CD14-positive monocyte (primary cell): ENCODE measurements around the gene IRS1. TPM values are rescaled to one million over a fixed set of nuclear protein-coding genes. Genes with fewer than 3 reads are reported as not detected.

Source experiments
- DNase-seq, 3 donors: peaks; one replicate each; pipeline ENCODE4 v3.0.0-alpha.2; 2011 to 2022
- H2AFZ ChIP-seq: 2 replicates; pipeline ENCODE4 v1.6.0; 2012; ENCODE audit warnings: mild to moderate bottlenecking, low read depth, low read length, inconsistent platforms; ENCODE audit not compliant: insufficient read depth, poor library complexity, severe bottlenecking
- H3K27ac ChIP-seq, 2 donors: 1 replicate in 1 of 2; 2 replicates in 1 of 2; pipeline ENCODE4 v1.5.1; 2012 to 2013; ENCODE audit warnings: low read length in 2 of 2, control low read depth in 1 of 2, inconsistent platforms in 1 of 2, low read depth in 1 of 2, mild to moderate bottlenecking in 1 of 2
- H3K27me3 ChIP-seq, 2 donors: one replicate each; pipeline versions ENCODE4 v1.6.0 to v1.6.1; 2011 to 2013; ENCODE audit warnings: low read length in 2 of 2; ENCODE audit not compliant: control insufficient read depth in 2 of 2, insufficient read depth in 2 of 2
- H3K36me3 ChIP-seq, 2 donors: replicated peaks in 1 of 2; 1 replicate in 1 of 2; 2 replicates in 1 of 2; pipeline versions ENCODE4 v1.5.1 to v1.6.1; 2012 to 2013; ENCODE audit warnings: low read length in 2 of 2, control low read depth in 1 of 2, inconsistent platforms in 1 of 2, mild to moderate bottlenecking in 1 of 2; ENCODE audit not compliant: insufficient read depth in 2 of 2, control insufficient read depth in 1 of 2
- H3K4me1 ChIP-seq, 2 donors: 1 replicate in 1 of 2; 2 replicates in 1 of 2; pipeline versions ENCODE4 v1.5.1 to v1.6.1; 2012 to 2013; ENCODE audit warnings: low read length in 2 of 2, control low read depth in 1 of 2, inconsistent platforms in 1 of 2, mild to moderate bottlenecking in 1 of 2, moderate library complexity in 1 of 2; ENCODE audit not compliant: insufficient read depth in 2 of 2, control insufficient read depth in 1 of 2
- H3K4me2 ChIP-seq: replicated peaks from 2 replicates; pipeline ENCODE3; 2012; ENCODE audit warnings: low read length, moderate library complexity, mild to moderate bottlenecking; ENCODE audit not compliant: poor library complexity, severe bottlenecking; ENCODE audit errors: extremely low read depth
- H3K4me3 ChIP-seq, 3 experiments: fragments of 200-600 bp in 1 of 3; sonication (generic) in 1 of 3; replicated peaks in 1 of 3; 1 replicate in 2 of 3; 2 replicates in 1 of 3; pipeline ENCODE4 v1.5.1; 2011 to 2013; ENCODE audit warnings: low read length in 3 of 3, mild to moderate bottlenecking in 3 of 3, control low read depth in 2 of 3, low read depth in 2 of 3, inconsistent platforms in 1 of 3, moderate library complexity in 1 of 3
- H3K79me2 ChIP-seq: 2 replicates; pipeline ENCODE4 v1.6.0; 2012; ENCODE audit warnings: mild to moderate bottlenecking, control low read depth, inconsistent platforms, low read length, moderate library complexity; ENCODE audit not compliant: insufficient read depth
- H3K9ac ChIP-seq: 2 replicates; pipeline ENCODE4 v1.6.0; 2017; ENCODE audit warnings: low read length, mild to moderate bottlenecking; ENCODE audit not compliant: insufficient read depth, poor library complexity, severe bottlenecking
- H3K9me3 ChIP-seq, 2 donors: replicated peaks in 1 of 2; 1 replicate in 1 of 2; 2 replicates in 1 of 2; pipeline versions ENCODE4 v1.5.1 to v1.6.1; 2012 to 2013; ENCODE audit warnings: low read length in 2 of 2, control low read depth in 1 of 2; ENCODE audit not compliant: control insufficient read depth in 1 of 2, insufficient read depth in 1 of 2
- H4K20me1 ChIP-seq: 2 replicates; pipeline ENCODE4 v1.6.0; 2012; ENCODE audit warnings: mild to moderate bottlenecking, low read length, control low read depth, moderate library complexity; ENCODE audit not compliant: insufficient read depth
- H3K27ac Mint-ChIP-seq, 7 donors: one replicate each; pipeline ENCODE4 v1.8.0; 2020; ENCODE audit warnings: mild to moderate bottlenecking in 7 of 7, mixed read lengths in 7 of 7, moderate library complexity in 6 of 7, inconsistent platforms in 2 of 7
- H3K27me3 Mint-ChIP-seq, 3 donors: one replicate each; pipeline ENCODE4 v1.8.0; 2021 to 2022; ENCODE audit warnings: low read depth in 3 of 3, mild to moderate bottlenecking in 3 of 3, mixed read lengths in 3 of 3, moderate library complexity in 3 of 3, inconsistent platforms in 1 of 3
- H3K36me3 Mint-ChIP-seq, 2 donors: one replicate each; pipeline ENCODE4 v1.8.0; 2020; ENCODE audit warnings: mixed read lengths in 2 of 2, inconsistent platforms in 1 of 2, mild to moderate bottlenecking in 1 of 2
- H3K4me1 Mint-ChIP-seq: one replicate; pipeline ENCODE4 v1.8.0; 2020; ENCODE audit warnings: mild to moderate bottlenecking, mixed read lengths
- H3K4me3 Mint-ChIP-seq, 2 donors: one replicate each; pipeline ENCODE4 v1.8.0; 2020; ENCODE audit warnings: mild to moderate bottlenecking in 2 of 2, mixed read lengths in 2 of 2, moderate library complexity in 1 of 2
- H3K9me3 Mint-ChIP-seq, 7 donors: one replicate each; pipeline ENCODE4 v1.8.0; 2020 to 2022; ENCODE audit warnings: mixed read lengths in 7 of 7, mild to moderate bottlenecking in 6 of 7, moderate library complexity in 6 of 7, inconsistent platforms in 2 of 7
- CTCF ChIP-seq: fragments of 200-600 bp; IDR thresholded peaks from one replicate; pipeline ENCODE4 v1.8.0; 2022; ENCODE audit warnings: antibody characterized with exemption, mild to moderate bottlenecking
- WGBS: methylation state at CpG from one replicate; pipeline ENCODE4 v1.1.5; 2013; ENCODE audit warnings: missing lambda C conversion rate; ENCODE audit not compliant: insufficient coverage; 5-methylcytosine and 5-hydroxymethylcytosine counted together
- intact Hi-C, 2 donors: fragments of 100-400 bp; cut with micrococcal nuclease; formaldehyde crosslinking; loops; one replicate each; pipeline versions ENCODE4 v1.15.0 to v1.15.1; 2023
- polyA plus RNA-seq, 3 donors: library from polyadenylated mRNA; depleted of rRNA in 1 of 3; unstranded in 2 of 3; stranded (reverse) in 1 of 3; fragments of 300-500 nt in 2 of 3; fragments of >200 nt in 1 of 3; fragmentation: Illumina TruSeq in 2 of 3; gene quantifications; 1 replicate in 2 of 3; 2 replicates in 1 of 3; pipeline ENCODE4 v1.2.3, GENCODE V29; 2012 to 2021

The IRS1 gene
- polyA plus RNA-seq, 3 donors = 0.10 to 0.19 TPM; not detected in 1

GRCh38 chr2:226773291-226773690, 26.3 kb downstream of the IRS1 start:
- DNase-seq = no peak
- Histone ChIP-seq H3K79me2 (no peaks in the 10 kb centered on the region), H3K4me1 (peaks cover 9 to 10% of the 10 kb centered on the region in 2 donors), H4K20me1 (no peaks in the 10 kb centered on the region), H3K9me3 (no peaks in the 10 kb centered on the region), H3K9ac (no peak overlapping the region), H3K36me3 (no peaks in the 10 kb centered on the region), H3K27me3 (peaks cover 0 to 5% of the 10 kb centered on the region in 2 donors), H2AFZ (no peak overlapping the region), H3K4me3 (no peak overlapping the region), H3K27ac (no peak overlapping the region), H3K4me2 (no peak overlapping the region)
- Mint-ChIP-seq H3K36me3 (no peaks in the 10 kb centered on the region), H3K9me3 (peaks cover 3 to 11% (median 7%) of the 10 kb centered on the region in 7 donors), H3K4me3 (no peak overlapping the region), H3K27me3 (peaks cover 7 to 9% (median 7%) of the 10 kb centered on the region in 3 donors), H3K4me1 (peaks cover 11% of the 10 kb centered on the region), H3K27ac (no peak overlapping the region)
- intact Hi-C loops = no loop called here
- TF ChIP-seq CTCF = no peak
- WGBS = no CpG with 5 or more reads among the region's 2 CpGs

- H3K4me3 ChIP-seq = no peak overlapping the region
- peaks cover 7 to 9% (median 7%) of the 10 kb centered on the region in 3 donors for H3K27me3 Mint-ChIP-seq
- no peaks in the 10 kb centered on the region for H3K36me3 Mint-ChIP-seq
Observed at GRCh38 chr2:226772389-226773179, 27.0 kb downstream of the IRS1 start.

More at GRCh38 chr2:226772389-226773179, 27.0 kb downstream of the IRS1 start:
- H3K36me3 ChIP-seq = no peaks in the 10 kb centered on the region
- Mint-ChIP-seq H3K27ac (no peak overlapping the region), H3K9me3 (peaks cover 5 to 13% (median 7%) of the 10 kb centered on the region in 7 donors), H3K4me1 (peaks cover 11% of the 10 kb centered on the region), H3K4me3 (no peak overlapping the region)
- peaks cover 3 to 5% of the 10 kb centered on the region in 2 donors for H3K27me3 ChIP-seq
- H3K27ac ChIP-seq = no peak overlapping the region
- H3K79me2 ChIP-seq = no peaks in the 10 kb centered on the region
- no peak overlapping the region for H3K9ac ChIP-seq
- intact Hi-C loops = no loop called here
- no peak overlapping the region for H2AFZ ChIP-seq
- peaks cover 9 to 10% of the 10 kb centered on the region in 2 donors for H3K4me1 ChIP-seq
- H3K9me3 ChIP-seq = no peaks in the 10 kb centered on the region
- H3K4me2 ChIP-seq = peak overlapping the region; percentile 0
- WGBS = 80% methylated on average over 1 of the region's 3 CpGs
- TF ChIP-seq CTCF = no peak
- H4K20me1 ChIP-seq = no peaks in the 10 kb centered on the region
- DNase-seq = peak in 2 of 3 donors; percentile 3 to 14
